HuH-7 (cell line): ENCODE measurements around the gene PLA2G6.

Source experiments
- DNase-seq: peaks from one replicate; pipeline ENCODE4 v3.0.0; 2011; ENCODE audit warnings: low spot score

The PLA2G6 gene

GRCh38 chr22:38109371-38110001 is 72.1 kb downstream of the PLA2G6 start:
- DNase-seq = no peak

- DNase-seq = no peak
These were observed 72.9 kb downstream of the PLA2G6 start for GRCh38 chr22:38108561-38109319.

GRCh38 chr22:38107692-38108515 is 73.7 kb downstream of the PLA2G6 start:
- DNase-seq = peak; percentile 91

GRCh38 chr22:38106814-38107578 is 74.6 kb downstream of the PLA2G6 start:
- DNase-seq = no peak

GRCh38 chr22:38104084-38104483 is 77.5 kb downstream of the PLA2G6 start:
- DNase-seq = peak; percentile 83

GRCh38 chr22:38103641-38104040 is 78.0 kb downstream of the PLA2G6 start:
- no peak for DNase-seq

GRCh38 chr22:38098410-38099249 is 83.0 kb downstream of the PLA2G6 start:
- DNase-seq = no peak

GRCh38 chr22:38097557-38098409 is 83.8 kb downstream of the PLA2G6 start:
- DNase-seq = no peak

GRCh38 chr22:38097058-38097457 is 84.6 kb downstream of the PLA2G6 start:
- DNase-seq = no peak

GRCh38 chr22:38089474-38089851 is 92.2 kb downstream of the PLA2G6 start:
- DNase-seq = no peak

- no peak for DNase-seq
These were observed 92.8 kb downstream of the PLA2G6 start for GRCh38 chr22:38088629-38089473.

- DNase-seq = no peak
These were observed 93.8 kb downstream of the PLA2G6 start for GRCh38 chr22:38087855-38088254.

GRCh38 chr22:38086942-38087341 is 94.7 kb downstream of the PLA2G6 start:
- no peak for DNase-seq

- DNase-seq = no peak
These were observed 95.4 kb downstream of the PLA2G6 start for GRCh38 chr22:38086001-38086845.

- DNase-seq = no peak
These were observed 96.1 kb downstream of the PLA2G6 start for GRCh38 chr22:38085501-38085900.

GRCh38 chr22:38085056-38085455 is 96.6 kb downstream of the PLA2G6 start:
- no peak for DNase-seq

- no peak for DNase-seq
These were observed 97.5 kb downstream of the PLA2G6 start, which contains the start of gene SLC16A8 for GRCh38 chr22:38083931-38084631. Gene SLC16A8, minus strand, starts transcription at chr22:38084184. Its CDS starts 1,311 bp downstream, at chr22:38082873.
